IMR-90 (cell line): ENCODE measurements around the gene APPBP2. TPM values are rescaled to one million over a fixed set of nuclear protein-coding genes. Genes with fewer than 3 reads are reported as not detected.

Source experiments
- ATAC-seq: fragments of 200-7000 bp; cut with Tn5 transposase; 2 replicates; pipeline ENCODE4 v1.9.1; 2020; ENCODE audit warnings: low read depth, mild to moderate bottlenecking, moderate library complexity
- BruUV-seq: library from RNA; stranded (reverse); fragments of 400-500 nt; replicated peaks from 2 replicates; lab custom pipeline; 2021; lab: Mats Ljungman, UMichigan
- CTCF ChIA-PET: fragments of 300-600 bp; formaldehyde crosslinking; extraction: SDS; loops from one replicate; lab custom pipeline; 2021; ENCODE audit warnings: antibody characterized with exemption; lab: Yijun Ruan, JAX
- POLR2A ChIA-PET: fragments of 300-600 bp; sonication (Branson Sonifier 250); formaldehyde crosslinking; loops from one replicate; lab custom pipeline; 2022; ENCODE audit warnings: antibody characterized with exemption; ENCODE audit not compliant: unreplicated experiment; lab: Charles Lee
- DNase-seq: peaks from one replicate; pipeline ENCODE4 v3.0.0; 2013
- H2AFZ ChIP-seq: replicated peaks from 2 replicates; pipeline ENCODE3; 2013; ENCODE audit warnings: low read length, mild to moderate bottlenecking; ENCODE audit not compliant: poor library complexity
- H2AK5ac ChIP-seq: 2 replicates; pipeline ENCODE4 v1.6.1; 2013; ENCODE audit warnings: low read depth, low read length, inconsistent platforms
- H2AK9ac ChIP-seq: replicated peaks from 2 replicates; pipeline ENCODE3; 2013; ENCODE audit warnings: mild to moderate bottlenecking, low read depth, low read length, moderate library complexity; ENCODE audit not compliant: poor library complexity
- H2BK120ac ChIP-seq: 2 replicates; pipeline ENCODE4 v1.6.1; 2013; ENCODE audit warnings: low read depth, low read length, inconsistent platforms
- H2BK15ac ChIP-seq: 3 replicates; pipeline ENCODE4 v1.6.1; 2013; ENCODE audit warnings: low read depth, low read length, inconsistent platforms
- H2BK20ac ChIP-seq: 2 replicates; pipeline ENCODE4 v1.6.1; 2013; ENCODE audit warnings: low read depth, mild to moderate bottlenecking, inconsistent platforms, low read length, moderate library complexity
- H2BK5ac ChIP-seq: 2 replicates; pipeline ENCODE4 v1.6.1; 2013; ENCODE audit warnings: mild to moderate bottlenecking, low read depth, low read length, inconsistent platforms; ENCODE audit not compliant: poor library complexity, severe bottlenecking
- H3K14ac ChIP-seq: replicated peaks from 2 replicates; pipeline ENCODE4 v1.6.1; 2013; ENCODE audit warnings: low read depth, low read length, inconsistent platforms
- H3K18ac ChIP-seq: 2 replicates; pipeline ENCODE4 v1.6.1; 2013; ENCODE audit warnings: low read depth, low read length, control low read depth
- H3K23ac ChIP-seq: 2 replicates; pipeline ENCODE4 v1.6.1; 2013; ENCODE audit warnings: low read depth, low read length, inconsistent platforms
- H3K27ac ChIP-seq: 2 replicates; pipeline ENCODE4 v1.5.1; 2013; ENCODE audit warnings: mild to moderate bottlenecking, control low read depth, low read length; ENCODE audit not compliant: insufficient read depth
- H3K27me3 ChIP-seq: 2 replicates; pipeline ENCODE4 v1.6.1; 2013; ENCODE audit warnings: low read length; ENCODE audit not compliant: control insufficient read depth, insufficient read depth
- H3K36me3 ChIP-seq: 2 replicates; pipeline ENCODE4 v1.6.1; 2013; ENCODE audit warnings: low read length, mixed read lengths; ENCODE audit not compliant: control insufficient read depth, insufficient read depth
- H3K4ac ChIP-seq: 2 replicates; pipeline ENCODE4 v1.6.1; 2013; ENCODE audit warnings: low read depth, low read length, inconsistent platforms
- H3K4me1 ChIP-seq: 2 replicates; pipeline ENCODE4 v1.6.1; 2013; ENCODE audit warnings: low read length, mixed read lengths; ENCODE audit not compliant: control insufficient read depth, insufficient read depth
- H3K4me2 ChIP-seq: 2 replicates; pipeline ENCODE4 v1.6.1; 2013; ENCODE audit warnings: low read depth, mild to moderate bottlenecking, control low read depth, low read length, moderate library complexity
- H3K4me3 ChIP-seq: 2 replicates; pipeline ENCODE4 v1.5.1; 2013; ENCODE audit warnings: low read depth, mild to moderate bottlenecking, control low read depth, low read length, moderate library complexity; ENCODE audit not compliant: insufficient read depth
- H3K56ac ChIP-seq: 2 replicates; pipeline ENCODE4 v1.6.1; 2013; ENCODE audit warnings: low read length, inconsistent platforms; ENCODE audit not compliant: insufficient read depth; ENCODE audit errors: extremely low read depth
- H3K79me1 ChIP-seq, 2 experiments: 2 replicates each; pipeline ENCODE4 v1.6.1; 2013; ENCODE audit warnings: low read length in 2 of 2, inconsistent platforms in 1 of 2, low read depth in 1 of 2
- H3K9ac ChIP-seq: 2 replicates; pipeline ENCODE4 v1.6.1; 2013; ENCODE audit warnings: low read depth, low read length, control low read depth
- H3K9me1 ChIP-seq: 2 replicates; pipeline ENCODE4 v1.6.1; 2013; ENCODE audit warnings: low read length, inconsistent platforms; ENCODE audit not compliant: insufficient read depth
- H3K9me3 ChIP-seq: 2 replicates; pipeline ENCODE4 v1.6.1; 2013; ENCODE audit warnings: low read length; ENCODE audit not compliant: control insufficient read depth, insufficient read depth
- H4K20me1 ChIP-seq: 2 replicates; pipeline ENCODE4 v1.6.1; 2013; ENCODE audit warnings: low read length, inconsistent platforms; ENCODE audit not compliant: insufficient read depth
- H4K5ac ChIP-seq: 2 replicates; pipeline ENCODE4 v1.6.1; 2013; ENCODE audit warnings: mild to moderate bottlenecking, low read depth, low read length, control low read depth
- H4K8ac ChIP-seq, 2 experiments: 2 replicates each; pipeline ENCODE4 v1.6.1; 2013; ENCODE audit warnings: low read depth in 2 of 2, low read length in 2 of 2, control low read depth in 1 of 2, inconsistent platforms in 1 of 2
- H4K91ac ChIP-seq: 2 replicates; pipeline ENCODE4 v1.6.1; 2013; ENCODE audit warnings: low read depth, low read length, inconsistent platforms; ENCODE audit not compliant: insufficient read depth
- BHLHE40 ChIP-seq: fragments of 150-350 bp; IDR thresholded peaks from 2 replicates; pipeline ENCODE4 v1.6.1; 2016; ENCODE audit warnings: mild to moderate bottlenecking, low read depth, low read length
- CEBPB ChIP-seq: IDR thresholded peaks from 2 replicates; pipeline ENCODE4 v1.6.1; 2012; ENCODE audit warnings: low read depth, low read length, improper control_type of control experiment
- CHD1 ChIP-seq: IDR thresholded peaks from 2 replicates; pipeline ENCODE4 v1.6.1; 2012; ENCODE audit warnings: low read depth, low read length, improper control_type of control experiment
- ELK1 ChIP-seq: fragments of 150-350 bp; IDR thresholded peaks from 2 replicates; pipeline ENCODE4 v1.6.1; 2016; ENCODE audit warnings: low read depth, mild to moderate bottlenecking, low read length, moderate library complexity, borderline replicate concordance
- FOS ChIP-seq: fragments of 150-350 bp; IDR thresholded peaks from 2 replicates; pipeline ENCODE4 v1.6.1; 2016; ENCODE audit warnings: low read depth, low read length
- MAZ ChIP-seq: IDR thresholded peaks from 2 replicates; pipeline ENCODE4 v1.6.1; 2012; ENCODE audit warnings: low read depth, mild to moderate bottlenecking, low read length, improper control_type of control experiment, moderate library complexity, borderline replicate concordance
- MXI1 ChIP-seq: IDR thresholded peaks from 2 replicates; pipeline ENCODE4 v1.6.1; 2012; ENCODE audit warnings: low read depth, mild to moderate bottlenecking, low read length, moderate library complexity, borderline replicate concordance
- NFE2L2 ChIP-seq: fragments of 150-350 bp; IDR thresholded peaks from 2 replicates; pipeline ENCODE4 v1.6.1; 2016; ENCODE audit warnings: low read depth, mild to moderate bottlenecking, low read length
- POLR2A ChIP-seq: IDR thresholded peaks from 2 replicates; pipeline ENCODE4 v1.6.1; 2012; ENCODE audit warnings: mild to moderate bottlenecking, low read depth, low read length
- RAD21 ChIP-seq: IDR thresholded peaks from 2 replicates; pipeline ENCODE4 v1.6.1; 2012; ENCODE audit warnings: low read length, improper control_type of control experiment
- RCOR1 ChIP-seq: IDR thresholded peaks from 2 replicates; pipeline ENCODE4 v1.6.1; 2012; ENCODE audit warnings: mild to moderate bottlenecking, low read length, improper control_type of control experiment; ENCODE audit not compliant: insufficient replicate concordance
- RFX5 ChIP-seq: IDR thresholded peaks from 2 replicates; pipeline ENCODE4 v1.8.0; 2012; ENCODE audit warnings: low read depth, mild to moderate bottlenecking, low read length, moderate library complexity
- SMC3 ChIP-seq: fragments of 150-350 bp; IDR thresholded peaks from 2 replicates; pipeline ENCODE4 v1.6.1; 2016; ENCODE audit warnings: low read depth, mild to moderate bottlenecking, antibody characterized with exemption, low read length, moderate library complexity
- WGBS, 2 experiments: methylation state at CpG; one replicate each; pipeline versions ENCODE4 v1.1.5 to v1.1.7; 2013; ENCODE audit warnings: missing lambda C conversion rate in 2 of 2; ENCODE audit not compliant: insufficient read length in 1 of 2; ENCODE audit errors: extremely low coverage in 2 of 2; 5-methylcytosine and 5-hydroxymethylcytosine counted together
- dilution Hi-C: fragments of 300-500 bp; cut with HindIII; formaldehyde crosslinking; loops from one replicate; pipeline ENCODE4 v1.14.3; 2018; ENCODE audit warnings: low sequenced_read_pairs; ENCODE audit not compliant: unreplicated experiment
- in situ Hi-C: fragments of 300-500 bp; cut with MboI; formaldehyde crosslinking; loops from 3 replicates; pipeline ENCODE4 v1.14.3; 2019; ENCODE audit warnings: low sequenced_read_pairs, inconsistent platforms, mixed read lengths
- intact Hi-C: fragments of 100-400 bp; cut with micrococcal nuclease; formaldehyde crosslinking; loops from 2 replicates; pipeline ENCODE4 v1.10.0; 2022
- polyA plus RNA-seq, 3 experiments: library from polyadenylated mRNA; depleted of rRNA; stranded (reverse); fragments of >200 nt; gene quantifications; 2 replicates each; pipeline ENCODE4 v1.2.3, GENCODE V29; 2012; ENCODE audit warnings: low replicate concordance in 1 of 3
- total RNA-seq: library from RNA; depleted of rRNA; stranded (reverse); fragments of >200 nt; gene quantifications from 2 replicates; pipeline ENCODE4 v1.2.3, GENCODE V29; 2012
- TF ChIP-seq, protein P1 (sequence below): fragments of 150-350 bp; IDR thresholded peaks from 2 replicates; pipeline ENCODE4 v1.6.1; 2017; ENCODE audit warnings: mild to moderate bottlenecking, antibody characterized with exemption, low read length, low read depth
- TF ChIP-seq, protein P2 (sequence below): conservative IDR thresholded peaks from 2 replicates; pipeline ENCODE4 v1.5.1; 2012; ENCODE audit warnings: mild to moderate bottlenecking, low read depth, low read length, improper control_type of control experiment

Gene APPBP2
- total and polyA plus RNA-seq, 2 of the 4 experiments (the other 2 are of a cell fraction), result 12.3 to 93.9 TPM

DNA sequence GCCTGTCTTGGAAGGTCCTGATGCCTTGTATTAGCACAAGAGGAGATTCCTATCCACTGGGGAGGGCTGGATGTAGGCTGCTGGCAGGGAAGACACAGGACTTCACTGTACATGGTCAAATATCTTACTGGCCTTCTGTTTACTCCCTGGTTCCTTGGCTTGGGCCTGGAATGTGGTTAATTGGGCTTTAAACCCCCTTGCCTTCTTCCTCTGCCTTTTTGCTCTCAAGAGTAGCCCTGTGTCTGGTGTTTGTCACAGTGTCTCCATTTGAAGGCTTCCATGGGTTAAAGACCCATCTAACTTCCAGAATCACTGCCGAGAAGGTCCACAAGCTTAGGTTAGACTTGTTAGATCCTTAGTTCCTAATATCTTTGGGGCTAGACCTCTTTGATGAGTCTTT lies 110.9 kb downstream of the APPBP2 start:
- dilution Hi-C loops, result no loop called here
- Histone ChIP-seq H3K9ac (no peak overlapping the region), H2AK9ac (no peak overlapping the region), H4K8ac (no peak overlapping the region), H3K9me3 (no peaks in the 10 kb centered on the region), H3K23ac (no peak overlapping the region), H2AK5ac (no peak overlapping the region), H3K56ac (no peak overlapping the region), H4K91ac (no peak overlapping the region), H4K20me1 (no peaks in the 10 kb centered on the region), H2BK120ac (no peak overlapping the region), H3K9me1 (no peaks in the 10 kb centered on the region), H3K14ac (no peak overlapping the region), H3K4me1 (no peaks in the 10 kb centered on the region), H3K27ac (no peak overlapping the region), H3K18ac (no peak overlapping the region), H2BK5ac (no peak overlapping the region), H2BK20ac (no peak overlapping the region), H3K27me3 (peaks cover 2% of the 10 kb centered on the region), H3K36me3 (no peaks in the 10 kb centered on the region), H3K79me1 (no peaks in the 10 kb centered on the region), H2BK15ac (no peak overlapping the region), H2AFZ (no peak overlapping the region), H4K5ac (no peak overlapping the region), H3K4me2 (no peak overlapping the region), H3K4ac (no peak overlapping the region), H3K4me3 (no peak overlapping the region)
- POLR2A ChIA-PET, result no interaction called here
- WGBS, 2 experiments, result no CpG with 5 or more reads among the region's 1 CpG
- CTCF ChIA-PET, result no interaction called here
- in situ Hi-C loops, result loop anchor here (25.0 kb wide), 1 partner anchor 278 kb away; the partner anchor contains the start of gene CA4
- no peak for DNase-seq
- TF ChIP-seq RAD21 (no peak), CEBPB (no peak), MXI1 (no peak), SMC3 (no peak), POLR2A (no peak), ELK1 (no peak), CHD1 (no peak), RCOR1 (no peak), RFX5 (no peak), NFE2L2 (no peak), BHLHE40 (no peak), MAZ (no peak), FOS (no peak)
- TF ChIP-seq, protein P1, sequence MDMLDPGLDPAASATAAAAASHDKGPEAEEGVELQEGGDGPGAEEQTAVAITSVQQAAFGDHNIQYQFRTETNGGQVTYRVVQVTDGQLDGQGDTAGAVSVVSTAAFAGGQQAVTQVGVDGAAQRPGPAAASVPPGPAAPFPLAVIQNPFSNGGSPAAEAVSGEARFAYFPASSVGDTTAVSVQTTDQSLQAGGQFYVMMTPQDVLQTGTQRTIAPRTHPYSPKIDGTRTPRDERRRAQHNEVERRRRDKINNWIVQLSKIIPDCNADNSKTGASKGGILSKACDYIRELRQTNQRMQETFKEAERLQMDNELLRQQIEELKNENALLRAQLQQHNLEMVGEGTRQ, result no peak
- TF ChIP-seq, protein P2, sequence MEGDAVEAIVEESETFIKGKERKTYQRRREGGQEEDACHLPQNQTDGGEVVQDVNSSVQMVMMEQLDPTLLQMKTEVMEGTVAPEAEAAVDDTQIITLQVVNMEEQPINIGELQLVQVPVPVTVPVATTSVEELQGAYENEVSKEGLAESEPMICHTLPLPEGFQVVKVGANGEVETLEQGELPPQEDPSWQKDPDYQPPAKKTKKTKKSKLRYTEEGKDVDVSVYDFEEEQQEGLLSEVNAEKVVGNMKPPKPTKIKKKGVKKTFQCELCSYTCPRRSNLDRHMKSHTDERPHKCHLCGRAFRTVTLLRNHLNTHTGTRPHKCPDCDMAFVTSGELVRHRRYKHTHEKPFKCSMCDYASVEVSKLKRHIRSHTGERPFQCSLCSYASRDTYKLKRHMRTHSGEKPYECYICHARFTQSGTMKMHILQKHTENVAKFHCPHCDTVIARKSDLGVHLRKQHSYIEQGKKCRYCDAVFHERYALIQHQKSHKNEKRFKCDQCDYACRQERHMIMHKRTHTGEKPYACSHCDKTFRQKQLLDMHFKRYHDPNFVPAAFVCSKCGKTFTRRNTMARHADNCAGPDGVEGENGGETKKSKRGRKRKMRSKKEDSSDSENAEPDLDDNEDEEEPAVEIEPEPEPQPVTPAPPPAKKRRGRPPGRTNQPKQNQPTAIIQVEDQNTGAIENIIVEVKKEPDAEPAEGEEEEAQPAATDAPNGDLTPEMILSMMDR, result no peak
- no peak for ATAC-seq
- BruUV-seq, result no TSS peak
- intact Hi-C loops, result no loop called here
